ENCODE results near the gene PCYOX1L.

PCYOX1L gene

GRCh38 chr5:149337736-149338135 lies 20.1 kb upstream of the PCYOX1L start:
- no peak for DNase-seq (ENCODE audit: low spot score)

GRCh38 chr5:149338364-149338763 lies 19.5 kb upstream of the PCYOX1L start:
- no peak for DNase-seq (ENCODE audit: low spot score)

GRCh38 chr5:149340920-149341319 lies 16.9 kb upstream of the PCYOX1L start:
- DNase-seq (ENCODE audit: low spot score) = no peak

GRCh38 chr5:149341876-149342275 lies 16.0 kb upstream of the PCYOX1L start:
- no peak for DNase-seq (ENCODE audit: low spot score)

- DNase-seq (ENCODE audit: low spot score) = no peak
Observed at GRCh38 chr5:149344151-149344550, 13.7 kb upstream of the PCYOX1L start.

- DNase-seq (ENCODE audit: low spot score) = peak; percentile 95
Observed at GRCh38 chr5:149345147-149345891, 12.5 kb upstream of the PCYOX1L start, which contains the start of gene GRPEL2. Gene GRPEL2, plus strand, starts transcription at chr5:149345499. Its CDS starts 41 bp downstream, at chr5:149345540.

GRCh38 chr5:149345892-149346222 lies 12.0 kb upstream of the PCYOX1L start:
- DNase-seq (ENCODE audit: low spot score) = peak; percentile 31

- DNase-seq (ENCODE audit: low spot score) = no peak
Observed at GRCh38 chr5:149348518-149348917, 9.3 kb upstream of the PCYOX1L start.

GRCh38 chr5:149349382-149349781 lies 8.5 kb upstream of the PCYOX1L start:
- DNase-seq (ENCODE audit: low spot score) = no peak

GRCh38 chr5:149352169-149352568 lies 5.7 kb upstream of the PCYOX1L start:
- no peak for DNase-seq (ENCODE audit: low spot score)

GRCh38 chr5:149353911-149354310 lies 3.9 kb upstream of the PCYOX1L start:
- DNase-seq (ENCODE audit: low spot score) = no peak

GRCh38 chr5:149355688-149356087 lies 2.2 kb upstream of the PCYOX1L start:
- no peak for DNase-seq (ENCODE audit: low spot score)

GRCh38 chr5:149356391-149356790 lies 1.5 kb upstream of the PCYOX1L start:
- DNase-seq (ENCODE audit: low spot score) = no peak

- DNase-seq (ENCODE audit: low spot score) = no peak
Observed at GRCh38 chr5:149358294-149358651, 427 bp downstream of the PCYOX1L start.

GRCh38 chr5:149358868-149359495 lies 1.1 kb downstream of the PCYOX1L start:
- no peak for DNase-seq (ENCODE audit: low spot score)

- DNase-seq (ENCODE audit: low spot score) = no peak
Observed at GRCh38 chr5:149360272-149360671, 2.4 kb downstream of the PCYOX1L start.

- no peak for DNase-seq (ENCODE audit: low spot score)
Observed at GRCh38 chr5:149362541-149362940, 4.7 kb downstream of the PCYOX1L start.

GRCh38 chr5:149363358-149363757 lies 5.5 kb downstream of the PCYOX1L start:
- DNase-seq (ENCODE audit: low spot score) = no peak

GRCh38 chr5:149363936-149364335 lies 6.1 kb downstream of the PCYOX1L start:
- DNase-seq (ENCODE audit: low spot score) = no peak

GRCh38 chr5:149364719-149365118 lies 6.9 kb downstream of the PCYOX1L start:
- no peak for DNase-seq (ENCODE audit: low spot score)

GRCh38 chr5:149365418-149365817 lies 7.6 kb downstream of the PCYOX1L start:
- DNase-seq (ENCODE audit: low spot score) = no peak

- no peak for DNase-seq (ENCODE audit: low spot score)
Observed at GRCh38 chr5:149366169-149366729, 8.4 kb downstream of the PCYOX1L start.

- peak; percentile 79 for DNase-seq (ENCODE audit: low spot score)
Observed at GRCh38 chr5:149367249-149367971, 9.6 kb downstream of the PCYOX1L start.

All from D341Med (cell line).